WTC11 (cell line): ENCODE results near the gene KCNK15. TPM values are rescaled to one million over a fixed set of nuclear protein-coding genes. Genes with fewer than 3 reads are reported as not detected.
A peak's percentile ranks its signal among the peaks of the same experiment; 100 is the strongest.

Source experiments
- ATAC-seq: fragments of 200-7000 bp; cut with Tn5 transposase; 2 replicates; pipeline ENCODE4 v1.10.0; 2021; ENCODE audit warnings: mild to moderate bottlenecking, moderate library complexity
- CTCF ChIA-PET: fragments of 300-600 bp; sonication (Branson Sonifier 250); formaldehyde crosslinking; loops from one replicate; lab custom pipeline; 2021; ENCODE audit warnings: antibody characterized with exemption; lab: Charles Lee
- POLR2A ChIA-PET: fragments of 350-600 bp; sonication (Branson Sonifier 250); formaldehyde crosslinking; loops from one replicate; lab custom pipeline; 2021; ENCODE audit warnings: antibody characterized with exemption; lab: Charles Lee
- DNase-seq: peaks from one replicate; pipeline ENCODE4 v3.0.0; 2021; ENCODE audit warnings: low spot score
- H3K27ac Mint-ChIP-seq: 2 replicates; pipeline ENCODE4 v1.8.0; 2021; ENCODE audit warnings: mixed read lengths
- H3K27me3 Mint-ChIP-seq: 2 replicates; pipeline ENCODE4 v1.8.0; 2021; ENCODE audit warnings: low read depth, mild to moderate bottlenecking, moderate library complexity, mixed read lengths
- H3K36me3 Mint-ChIP-seq: 2 replicates; pipeline ENCODE4 v1.8.0; 2021; ENCODE audit warnings: mixed read lengths
- H3K4me1 Mint-ChIP-seq: 2 replicates; pipeline ENCODE4 v1.8.0; 2022; ENCODE audit warnings: mixed read lengths
- H3K4me3 Mint-ChIP-seq: 2 replicates; pipeline ENCODE4 v1.8.0; 2021; ENCODE audit warnings: mild to moderate bottlenecking, moderate library complexity, mixed read lengths
- H3K9me3 Mint-ChIP-seq: 2 replicates; pipeline ENCODE4 v1.8.0; 2021; ENCODE audit warnings: mixed read lengths
- ATF2 ChIP-seq: sonication (generic); formaldehyde crosslinking; IDR thresholded peaks from 2 replicates; pipeline ENCODE4 v1.8.1; 2022; ENCODE audit warnings: low read depth, missing genetic modification reagents, borderline replicate concordance
- CREB1 ChIP-seq: sonication (generic); formaldehyde crosslinking; IDR thresholded peaks from 2 replicates; pipeline ENCODE4 v1.8.0; 2023; ENCODE audit warnings: mild to moderate bottlenecking, missing genetic modification reagents
- CTCF ChIP-seq: fragments of 200-600 bp; IDR thresholded peaks from 2 replicates; pipeline ENCODE4 v1.8.0; 2022; ENCODE audit warnings: antibody characterized with exemption
- GABPB1 ChIP-seq: sonication (generic); formaldehyde crosslinking; IDR thresholded peaks from 2 replicates; pipeline ENCODE4 v1.8.1; 2023; ENCODE audit warnings: mild to moderate bottlenecking, missing genetic modification reagents
- IRF2 ChIP-seq: sonication (generic); formaldehyde crosslinking; IDR thresholded peaks from 2 replicates; pipeline ENCODE4 v1.8.0; 2022; ENCODE audit warnings: low read depth, missing genetic modification reagents, borderline replicate concordance
- KAT7 ChIP-seq: sonication (generic); formaldehyde crosslinking; IDR thresholded peaks from 2 replicates; pipeline ENCODE4 v1.8.1; 2023; ENCODE audit warnings: missing genetic modification reagents, mild to moderate bottlenecking, borderline replicate concordance
- MAX ChIP-seq: sonication (generic); formaldehyde crosslinking; IDR thresholded peaks from 2 replicates; pipeline ENCODE4 v1.8.0; 2022; ENCODE audit warnings: mild to moderate bottlenecking, missing genetic modification reagents
- MXD4 ChIP-seq: fragments of 250-450 bp; sonication (Bioruptor Pico); IDR thresholded peaks from 2 replicates; pipeline ENCODE4 v1.8.0; 2021; ENCODE audit warnings: mild to moderate bottlenecking, moderate library complexity, borderline replicate concordance
- NFATC4 ChIP-seq: fragments of 250-450 bp; sonication (Bioruptor Pico); IDR thresholded peaks from 2 replicates; pipeline ENCODE4 v1.9.0; 2021; ENCODE audit warnings: mild to moderate bottlenecking
- NFYB ChIP-seq: sonication (generic); formaldehyde crosslinking; conservative IDR thresholded peaks from 2 replicates; pipeline ENCODE4 v1.8.0; 2022; ENCODE audit warnings: low read depth, missing genetic modification reagents
- SMAD3 ChIP-seq: sonication (generic); formaldehyde crosslinking; IDR thresholded peaks from 2 replicates; pipeline ENCODE4 v1.8.0; 2022; ENCODE audit warnings: missing genetic modification reagents, mild to moderate bottlenecking, borderline replicate concordance
- SOX15 ChIP-seq: fragments of 250-450 bp; sonication (Bioruptor Pico); IDR thresholded peaks from 2 replicates; pipeline ENCODE4 v1.9.0; 2021; ENCODE audit warnings: mild to moderate bottlenecking
- USF2 ChIP-seq: sonication (generic); formaldehyde crosslinking; IDR thresholded peaks from 2 replicates; pipeline ENCODE4 v1.8.1; 2023; ENCODE audit warnings: mild to moderate bottlenecking, missing genetic modification reagents, moderate library complexity
- ZBTB43 ChIP-seq: sonication (generic); formaldehyde crosslinking; IDR thresholded peaks from 2 replicates; pipeline ENCODE4 v1.8.1; 2023; ENCODE audit warnings: mild to moderate bottlenecking, missing genetic modification reagents
- ZNF219 ChIP-seq: sonication (generic); formaldehyde crosslinking; IDR thresholded peaks from 2 replicates; pipeline ENCODE4 v1.8.0; 2023; ENCODE audit warnings: missing genetic modification reagents, mild to moderate bottlenecking, borderline replicate concordance
- ZNF317 ChIP-seq: sonication (generic); formaldehyde crosslinking; IDR thresholded peaks from 2 replicates; pipeline ENCODE4 v1.8.1; 2023; ENCODE audit warnings: low read depth, mild to moderate bottlenecking, moderate library complexity, missing genetic modification reagents, borderline replicate concordance
- ZNF396 ChIP-seq: fragments of 250-450 bp; sonication (Bioruptor Pico); IDR thresholded peaks from 2 replicates; pipeline ENCODE4 v1.8.0; 2021; ENCODE audit warnings: mild to moderate bottlenecking, moderate library complexity, borderline replicate concordance
- total RNA-seq: library from RNA; stranded (reverse); gene quantifications from 3 replicates; pipeline ENCODE4 v1.2.3, GENCODE V29; 2021
- TF ChIP-seq, protein P1 (sequence below): fragments of 250-450 bp; sonication (Bioruptor Pico); IDR thresholded peaks from 2 replicates; pipeline ENCODE4 v1.9.0; 2021; ENCODE audit warnings: moderate library complexity, mild to moderate bottlenecking, inconsistent platforms, borderline replicate concordance
- TF ChIP-seq, protein P2 (sequence below): fragments of 250-450 bp; sonication (Bioruptor Pico); IDR thresholded peaks from 2 replicates; pipeline ENCODE4 v2.1.2; 2022; ENCODE audit warnings: mild to moderate bottlenecking, moderate library complexity
- TF ChIP-seq, protein P3 (sequence below): sonication (generic); formaldehyde crosslinking; conservative IDR thresholded peaks from 2 replicates; pipeline ENCODE4 v1.8.1; 2023; ENCODE audit warnings: mild to moderate bottlenecking, low read depth, missing genetic modification reagents, moderate library complexity
- TF ChIP-seq, protein P4 (sequence below): sonication (generic); formaldehyde crosslinking; IDR thresholded peaks from 2 replicates; pipeline ENCODE4 v1.8.1; 2023; ENCODE audit warnings: mild to moderate bottlenecking, moderate library complexity, missing genetic modification reagents

The KCNK15 gene
- total RNA-seq, 1 experiment from 2014 or later: 0.24 TPM

GRCh38 chr20:44727651-44728050 is 18.0 kb upstream of the KCNK15 start (continued):
- TF ChIP-seq ZBTB43 (CRISPR knock-in tag): no peak
- no peak for TF ChIP-seq SOX15 (CRISPR knock-in tag)
- TF ChIP-seq CREB1 (CRISPR knock-in tag): no peak
- TF ChIP-seq ZNF396 (CRISPR knock-in tag): no peak

DNA sequence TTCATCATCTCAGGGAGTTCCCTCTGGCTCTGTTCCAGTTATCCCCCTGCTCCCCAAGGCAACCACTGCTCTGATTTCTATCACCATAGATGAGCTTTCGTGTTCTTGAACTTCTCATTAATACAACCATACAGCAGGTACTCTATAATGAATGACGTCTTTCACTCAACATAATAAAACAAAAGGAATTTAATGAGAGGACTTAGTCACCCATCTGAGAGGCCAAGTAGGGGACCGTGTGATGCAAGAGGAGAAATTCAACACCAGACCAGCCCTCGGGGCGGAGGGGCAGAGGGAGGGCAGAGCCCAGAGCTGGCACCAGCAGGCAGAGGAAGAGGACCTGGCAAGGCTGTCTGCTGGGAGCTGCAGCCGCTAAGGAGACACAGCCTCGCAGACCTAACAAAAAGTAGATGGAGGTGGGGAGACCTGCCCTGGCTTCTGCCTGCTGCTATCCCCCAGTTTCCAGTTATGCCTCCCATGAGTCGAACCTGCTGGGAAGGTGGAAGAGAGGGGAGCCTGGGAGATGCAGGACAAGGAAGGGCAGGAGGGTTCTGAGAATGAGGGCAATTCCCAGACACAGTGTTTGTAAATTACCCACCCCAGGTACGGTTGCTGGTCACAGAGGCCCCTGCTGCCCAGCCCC is 16.7 kb upstream of the KCNK15 start:
- CTCF ChIA-PET: interaction anchor here (0.7 to 5.3 kb wide), 4 partner anchors 11 to 45 kb away, joined by 3 to 83 read pairs (median 14); no protein-coding TSS in a partner anchor
- peak overlapping the region; percentile 61; the same call in 1 of the 2 replicates for H3K27ac Mint-ChIP-seq
- peak overlapping the region; percentile 0; the same call in 1 of the 2 replicates for H3K4me3 Mint-ChIP-seq
- no peaks in the 10 kb centered on the region for H3K9me3 Mint-ChIP-seq
- H3K27me3 Mint-ChIP-seq: no peaks in the 10 kb centered on the region
- peak; percentile 54 for ATAC-seq
- TF ChIP-seq MXD4 (CRISPR knock-in tag) (no peak), ATF2 (no peak), ZNF396 (CRISPR knock-in tag) (no peak), IRF2 (no peak), KAT7 (CRISPR knock-in tag) (no peak), SMAD3 (CRISPR knock-in tag) (no peak), ZNF219 (CRISPR knock-in tag) (no peak), NFATC4 (no peak), USF2 (CRISPR knock-in tag) (no peak), GABPB1 (no peak), ZNF317 (CRISPR knock-in tag) (no peak), CTCF (no peak), MAX (no peak), NFYB (CRISPR knock-in tag) (no peak)
- TF ChIP-seq, protein P1, sequence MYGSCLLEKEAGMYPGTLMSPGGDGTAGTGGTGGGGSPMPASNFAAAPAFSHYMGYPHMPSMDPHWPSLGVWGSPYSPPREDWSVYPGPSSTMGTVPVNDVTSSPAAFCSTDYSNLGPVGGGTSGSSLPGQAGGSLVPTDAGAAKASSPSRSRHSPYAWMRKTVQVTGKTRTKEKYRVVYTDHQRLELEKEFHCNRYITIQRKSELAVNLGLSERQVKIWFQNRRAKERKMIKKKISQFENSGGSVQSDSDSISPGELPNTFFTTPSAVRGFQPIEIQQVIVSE (CRISPR knock-in tag): no peak
- TF ChIP-seq, protein P2, sequence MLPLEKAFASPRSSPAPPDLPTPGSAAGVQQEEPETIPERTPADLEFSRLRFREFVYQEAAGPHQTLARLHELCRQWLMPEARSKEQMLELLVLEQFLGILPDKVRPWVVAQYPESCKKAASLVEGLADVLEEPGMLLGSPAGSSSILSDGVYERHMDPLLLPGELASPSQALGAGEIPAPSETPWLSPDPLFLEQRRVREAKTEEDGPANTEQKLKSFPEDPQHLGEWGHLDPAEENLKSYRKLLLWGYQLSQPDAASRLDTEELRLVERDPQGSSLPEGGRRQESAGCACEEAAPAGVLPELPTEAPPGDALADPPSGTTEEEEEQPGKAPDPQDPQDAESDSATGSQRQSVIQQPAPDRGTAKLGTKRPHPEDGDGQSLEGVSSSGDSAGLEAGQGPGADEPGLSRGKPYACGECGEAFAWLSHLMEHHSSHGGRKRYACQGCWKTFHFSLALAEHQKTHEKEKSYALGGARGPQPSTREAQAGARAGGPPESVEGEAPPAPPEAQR: no peak
- TF ChIP-seq, protein P3, sequence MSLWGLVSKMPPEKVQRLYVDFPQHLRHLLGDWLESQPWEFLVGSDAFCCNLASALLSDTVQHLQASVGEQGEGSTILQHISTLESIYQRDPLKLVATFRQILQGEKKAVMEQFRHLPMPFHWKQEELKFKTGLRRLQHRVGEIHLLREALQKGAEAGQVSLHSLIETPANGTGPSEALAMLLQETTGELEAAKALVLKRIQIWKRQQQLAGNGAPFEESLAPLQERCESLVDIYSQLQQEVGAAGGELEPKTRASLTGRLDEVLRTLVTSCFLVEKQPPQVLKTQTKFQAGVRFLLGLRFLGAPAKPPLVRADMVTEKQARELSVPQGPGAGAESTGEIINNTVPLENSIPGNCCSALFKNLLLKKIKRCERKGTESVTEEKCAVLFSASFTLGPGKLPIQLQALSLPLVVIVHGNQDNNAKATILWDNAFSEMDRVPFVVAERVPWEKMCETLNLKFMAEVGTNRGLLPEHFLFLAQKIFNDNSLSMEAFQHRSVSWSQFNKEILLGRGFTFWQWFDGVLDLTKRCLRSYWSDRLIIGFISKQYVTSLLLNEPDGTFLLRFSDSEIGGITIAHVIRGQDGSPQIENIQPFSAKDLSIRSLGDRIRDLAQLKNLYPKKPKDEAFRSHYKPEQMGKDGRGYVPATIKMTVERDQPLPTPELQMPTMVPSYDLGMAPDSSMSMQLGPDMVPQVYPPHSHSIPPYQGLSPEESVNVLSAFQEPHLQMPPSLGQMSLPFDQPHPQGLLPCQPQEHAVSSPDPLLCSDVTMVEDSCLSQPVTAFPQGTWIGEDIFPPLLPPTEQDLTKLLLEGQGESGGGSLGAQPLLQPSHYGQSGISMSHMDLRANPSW (CRISPR knock-in tag): no peak
- TF ChIP-seq, protein P4, sequence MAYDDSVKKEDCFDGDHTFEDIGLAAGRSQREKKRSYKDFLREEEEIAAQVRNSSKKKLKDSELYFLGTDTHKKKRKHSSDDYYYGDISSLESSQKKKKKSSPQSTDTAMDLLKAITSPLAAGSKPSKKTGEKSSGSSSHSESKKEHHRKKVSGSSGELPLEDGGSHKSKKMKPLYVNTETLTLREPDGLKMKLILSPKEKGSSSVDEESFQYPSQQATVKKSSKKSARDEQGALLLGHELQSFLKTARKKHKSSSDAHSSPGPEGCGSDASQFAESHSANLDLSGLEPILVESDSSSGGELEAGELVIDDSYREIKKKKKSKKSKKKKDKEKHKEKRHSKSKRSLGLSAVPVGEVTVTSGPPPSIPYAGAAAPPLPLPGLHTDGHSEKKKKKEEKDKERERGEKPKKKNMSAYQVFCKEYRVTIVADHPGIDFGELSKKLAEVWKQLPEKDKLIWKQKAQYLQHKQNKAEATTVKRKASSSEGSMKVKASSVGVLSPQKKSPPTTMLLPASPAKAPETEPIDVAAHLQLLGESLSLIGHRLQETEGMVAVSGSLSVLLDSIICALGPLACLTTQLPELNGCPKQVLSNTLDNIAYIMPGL: no peak
- TF ChIP-seq, all 79 proteins: peak for 0
- POLR2A ChIA-PET: no interaction called here
- Mint-ChIP-seq H3K4me1 (peaks cover 45% of the 10 kb centered on the region), H3K36me3 (no peaks in the 10 kb centered on the region)
- DNase-seq: peak; percentile 55
